Measurements from ENCODE around the gene CLCA4. TPM values are rescaled to one million over a fixed set of nuclear protein-coding genes. Genes with fewer than 3 reads are reported as not detected.

CLCA4 gene
- total RNA-seq, 1 donor from 2014 or later, result 12.1 TPM

- H3K4me3 ChIP-seq (ENCODE audit: low read depth, low read length), result no peak overlapping the region
- no peaks in the 10 kb centered on the region for H3K36me3 ChIP-seq (ENCODE audit: control insufficient read depth, insufficient read depth, low read length)
- DNase-seq (ENCODE audit: low read depth), result no peak
- TF ChIP-seq CTCF (IDR thresholded peaks at IDR 0.05; ENCODE audit: insufficient read depth, low read length, severe bottlenecking), result no peak
- H3K27me3 ChIP-seq (ENCODE audit: control insufficient read depth, insufficient read depth, low read length), result no peaks in the 10 kb centered on the region
- no peak for FAIRE-seq
Observed at GRCh38 chr1:86548839-86549238, 2.0 kb downstream of the CLCA4 start.

GRCh38 chr1:86551305-86551704 is 4.4 kb downstream of the CLCA4 start:
- no peak for DNase-seq (ENCODE audit: low read depth)
- H3K4me3 ChIP-seq (ENCODE audit: low read depth, low read length), result no peak overlapping the region
- TF ChIP-seq CTCF (IDR thresholded peaks at IDR 0.05; ENCODE audit: insufficient read depth, low read length, severe bottlenecking), result no peak
- no peaks in the 10 kb centered on the region for H3K27me3 ChIP-seq (ENCODE audit: control insufficient read depth, insufficient read depth, low read length)
- no peak for FAIRE-seq
- H3K36me3 ChIP-seq (ENCODE audit: control insufficient read depth, insufficient read depth, low read length), result no peaks in the 10 kb centered on the region

GRCh38 chr1:86552376-86552775 is 5.5 kb downstream of the CLCA4 start:
- no peak for TF ChIP-seq CTCF (IDR thresholded peaks at IDR 0.05; ENCODE audit: insufficient read depth, low read length, severe bottlenecking)
- DNase-seq (ENCODE audit: low read depth) (no peak), FAIRE-seq (no peak)

GRCh38 chr1:86557739-86558138 is 10.9 kb downstream of the CLCA4 start:
- FAIRE-seq, result no peak

More at GRCh38 chr1:86552376-86552775, 5.5 kb downstream of the CLCA4 start:
- H3K27me3 ChIP-seq (ENCODE audit: control insufficient read depth, insufficient read depth, low read length), result no peaks in the 10 kb centered on the region
- no peaks in the 10 kb centered on the region for H3K36me3 ChIP-seq (ENCODE audit: control insufficient read depth, insufficient read depth, low read length)
- H3K4me3 ChIP-seq (ENCODE audit: low read depth, low read length), result no peak overlapping the region

GRCh38 chr1:86563849-86564248 is 17.0 kb downstream of the CLCA4 start:
- no peak for DNase-seq (ENCODE audit: low read depth)
- no peak for TF ChIP-seq CTCF (IDR thresholded peaks at IDR 0.05; ENCODE audit: insufficient read depth, low read length, severe bottlenecking)
- H3K36me3 ChIP-seq (ENCODE audit: control insufficient read depth, insufficient read depth, low read length), result no peaks in the 10 kb centered on the region
- no peak overlapping the region for H3K4me3 ChIP-seq (ENCODE audit: low read depth, low read length)
- no peaks in the 10 kb centered on the region for H3K27me3 ChIP-seq (ENCODE audit: control insufficient read depth, insufficient read depth, low read length)
- no peak for FAIRE-seq

More at GRCh38 chr1:86557739-86558138, 10.9 kb downstream of the CLCA4 start:
- DNase-seq (ENCODE audit: low read depth), result no peak
- Histone ChIP-seq H3K27me3 (ENCODE audit: control insufficient read depth, insufficient read depth, low read length) (no peaks in the 10 kb centered on the region), H3K36me3 (ENCODE audit: control insufficient read depth, insufficient read depth, low read length) (no peaks in the 10 kb centered on the region), H3K4me3 (ENCODE audit: low read depth, low read length) (no peak overlapping the region)
- TF ChIP-seq CTCF (IDR thresholded peaks at IDR 0.05; ENCODE audit: insufficient read depth, low read length, severe bottlenecking), result no peak

GRCh38 chr1:86567341-86567740 is 20.5 kb downstream of the CLCA4 start:
- H3K36me3 ChIP-seq (ENCODE audit: control insufficient read depth, insufficient read depth, low read length), result no peaks in the 10 kb centered on the region
- FAIRE-seq (no peak), DNase-seq (ENCODE audit: low read depth) (peak; percentile 57)
- H3K4me3 ChIP-seq (ENCODE audit: low read depth, low read length), result no peak overlapping the region
- H3K27me3 ChIP-seq (ENCODE audit: control insufficient read depth, insufficient read depth, low read length), result no peaks in the 10 kb centered on the region
- no peak for TF ChIP-seq CTCF (IDR thresholded peaks at IDR 0.05; ENCODE audit: insufficient read depth, low read length, severe bottlenecking)

Data from bronchial epithelial cell (primary cell).